Lung (tissue), 12 donors: Measurements from ENCODE around the gene C20orf204. TPM values are rescaled to one million over a fixed set of nuclear protein-coding genes. Genes with fewer than 3 reads are reported as not detected.
A peak's percentile ranks its signal among the peaks of the same experiment; 100 is the strongest.

Source experiments
- ATAC-seq: fragments of 200-7000 bp; cut with Tn5 transposase; one replicate; pipeline ENCODE4 v1.9.1; 2020; ENCODE audit warnings: moderate number of reproducible peaks; ENCODE audit not compliant: insufficient read depth, low FRiP score
- DNase-seq, 3 donors: peaks; one replicate each; pipeline ENCODE4 v3.0.0-alpha.2; 2013 to 2017
- H3K27ac ChIP-seq, 2 donors: one replicate each; pipeline ENCODE4 v1.5.1; 2013; ENCODE audit warnings: mild to moderate bottlenecking in 2 of 2, moderate library complexity in 2 of 2, control low read depth in 1 of 2, inconsistent platforms in 1 of 2, low read depth in 1 of 2, low read length in 1 of 2
- H3K27me3 ChIP-seq, 3 donors: one replicate each; pipeline ENCODE4 v1.5.1; 2013; ENCODE audit warnings: low read length in 2 of 3; ENCODE audit not compliant: control insufficient read depth in 3 of 3, insufficient read depth in 3 of 3
- H3K36me3 ChIP-seq, 4 donors: one replicate each; pipeline ENCODE4 v1.5.1; 2013; ENCODE audit warnings: low read length in 4 of 4, mild to moderate bottlenecking in 1 of 4, moderate library complexity in 1 of 4; ENCODE audit not compliant: control insufficient read depth in 4 of 4, insufficient read depth in 4 of 4
- H3K4me1 ChIP-seq, 5 donors: one replicate each; pipeline ENCODE4 v1.5.1; 2013; ENCODE audit warnings: low read length in 5 of 5, mild to moderate bottlenecking in 2 of 5, moderate library complexity in 1 of 5; ENCODE audit not compliant: control insufficient read depth in 5 of 5, insufficient read depth in 5 of 5
- H3K4me3 ChIP-seq: one replicate; pipeline ENCODE4 v1.5.1; 2013; ENCODE audit warnings: mild to moderate bottlenecking, control low read depth, moderate library complexity
- H3K9ac ChIP-seq, 2 donors: one replicate each; pipeline ENCODE4 v1.5.1; 2013; ENCODE audit warnings: low read length in 2 of 2, control low read depth in 1 of 2; ENCODE audit not compliant: insufficient read depth in 1 of 2
- H3K9me3 ChIP-seq, 4 donors: one replicate each; pipeline ENCODE4 v1.5.1; 2013; ENCODE audit warnings: low read length in 3 of 4, mild to moderate bottlenecking in 1 of 4, moderate library complexity in 1 of 4; ENCODE audit not compliant: control insufficient read depth in 4 of 4, insufficient read depth in 3 of 4
- WGBS, 2 donors: extraction: QIAGEN DNeasy Blood & Tissue Kit; methylation state at CpG; one replicate each; pipeline ENCODE4 v1.1.7; 2013; 5-methylcytosine and 5-hydroxymethylcytosine counted together
- polyA plus RNA-seq, 2 donors: library from polyadenylated mRNA; stranded (reverse); fragments of 200-250 nt; gene quantifications; one replicate each; pipeline ENCODE4 v1.2.1, GENCODE V29; 2013
- total RNA-seq, 2 donors: library from RNA; depleted of rRNA in 1 of 2; stranded (reverse); fragments of >200 nt in 1 of 2; gene quantifications; one replicate each; pipeline ENCODE4 v1.2.1, GENCODE V29; 2014 to 2021
- TF ChIP-seq, protein P1 (sequence below): IDR thresholded peaks from 2 replicates; pipeline ENCODE4 v1.5.1; 2012; ENCODE audit warnings: mild to moderate bottlenecking; ENCODE audit errors: control extremely low read depth, extremely low read depth
- donor health status: control.
- donor health status: control.
- donor health status: Bipolar disorder and iron deficiency.
- donor health status: healthy.
- donor health status: DM: yes; HTN: yes; CAD: no.

Gene C20orf204
- total and polyA plus RNA-seq, 4 donors, result 0.50 to 2.0 (median 0.98) TPM

DNA sequence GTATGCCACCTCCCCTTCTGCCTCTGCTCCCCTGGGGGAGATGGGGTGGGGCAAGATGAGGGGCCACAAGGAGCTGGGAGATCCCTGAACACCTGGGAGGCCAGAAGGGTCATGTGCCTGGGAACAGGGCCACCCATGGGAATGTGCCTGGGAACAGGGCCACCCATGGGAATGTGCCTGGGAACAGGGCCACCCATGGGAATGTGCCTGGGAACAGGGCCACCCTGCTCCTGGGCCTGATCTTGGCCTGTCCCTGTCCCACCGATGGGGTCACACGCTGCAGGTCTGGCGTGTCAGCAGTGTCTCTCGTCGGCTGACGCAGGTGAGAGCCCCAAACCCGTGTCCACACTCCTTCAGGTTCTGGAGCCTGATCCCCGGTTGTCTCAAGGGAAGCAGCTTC lies 39.0 kb downstream of the C20orf204 start:
- Histone ChIP-seq H3K4me3 (no peak overlapping the region), H3K27ac (no peak overlapping the region), H3K27me3 (no peaks in the 10 kb centered on the region), H3K9ac (no peak overlapping the region), H3K36me3 (peaks cover 0 to 40% (median 12%) of the 10 kb centered on the region in 4 donors), H3K9me3 (no peaks in the 10 kb centered on the region), H3K4me1 (peaks cover 0 to 14% (median 12%) of the 10 kb centered on the region in 5 donors)
- TF ChIP-seq, protein P1, sequence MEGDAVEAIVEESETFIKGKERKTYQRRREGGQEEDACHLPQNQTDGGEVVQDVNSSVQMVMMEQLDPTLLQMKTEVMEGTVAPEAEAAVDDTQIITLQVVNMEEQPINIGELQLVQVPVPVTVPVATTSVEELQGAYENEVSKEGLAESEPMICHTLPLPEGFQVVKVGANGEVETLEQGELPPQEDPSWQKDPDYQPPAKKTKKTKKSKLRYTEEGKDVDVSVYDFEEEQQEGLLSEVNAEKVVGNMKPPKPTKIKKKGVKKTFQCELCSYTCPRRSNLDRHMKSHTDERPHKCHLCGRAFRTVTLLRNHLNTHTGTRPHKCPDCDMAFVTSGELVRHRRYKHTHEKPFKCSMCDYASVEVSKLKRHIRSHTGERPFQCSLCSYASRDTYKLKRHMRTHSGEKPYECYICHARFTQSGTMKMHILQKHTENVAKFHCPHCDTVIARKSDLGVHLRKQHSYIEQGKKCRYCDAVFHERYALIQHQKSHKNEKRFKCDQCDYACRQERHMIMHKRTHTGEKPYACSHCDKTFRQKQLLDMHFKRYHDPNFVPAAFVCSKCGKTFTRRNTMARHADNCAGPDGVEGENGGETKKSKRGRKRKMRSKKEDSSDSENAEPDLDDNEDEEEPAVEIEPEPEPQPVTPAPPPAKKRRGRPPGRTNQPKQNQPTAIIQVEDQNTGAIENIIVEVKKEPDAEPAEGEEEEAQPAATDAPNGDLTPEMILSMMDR, result no peak
- WGBS, 2 donors, result 92 to 95% methylated on average over 8 of the region's 8 CpGs
- ATAC-seq (no peak), DNase-seq (no peak)

DNA sequence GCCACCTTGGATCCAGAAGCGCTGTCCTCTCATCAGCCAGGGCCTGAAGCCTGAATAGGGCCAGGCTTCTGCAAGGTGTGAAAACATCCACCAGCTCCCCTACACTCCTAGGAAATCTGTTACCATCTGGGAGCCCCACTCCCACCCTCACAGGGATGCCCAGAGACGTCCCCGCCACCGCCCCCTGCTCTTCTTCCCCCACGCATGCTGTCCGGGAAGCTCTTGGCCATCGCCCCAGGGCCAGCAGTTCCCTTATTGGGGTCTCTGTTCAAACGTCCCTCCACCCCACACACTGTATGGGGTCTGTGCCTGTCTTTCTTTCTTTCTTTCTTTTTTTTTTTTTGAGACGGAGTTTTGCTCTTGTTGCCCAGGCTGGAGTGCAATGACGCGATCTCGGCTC lies 39.6 kb downstream of the C20orf204 start:
- H3K9me3 ChIP-seq, result no peaks in the 10 kb centered on the region
- peaks cover 0 to 19% (median 13%) of the 10 kb centered on the region in 5 donors for H3K4me1 ChIP-seq
- H3K27me3 ChIP-seq, result no peaks in the 10 kb centered on the region
- H3K4me3 ChIP-seq, result no peak overlapping the region
- TF ChIP-seq, protein P1, result no peak
- H3K9ac ChIP-seq, result no peak overlapping the region
- H3K27ac ChIP-seq, result no peak overlapping the region
- peaks cover 0 to 40% (median 8%) of the 10 kb centered on the region in 4 donors for H3K36me3 ChIP-seq
- 80 to 91% methylated on average over 12 of the region's 12 CpGs for WGBS, 2 donors
- ATAC-seq (no peak), DNase-seq (no peak)

DNA sequence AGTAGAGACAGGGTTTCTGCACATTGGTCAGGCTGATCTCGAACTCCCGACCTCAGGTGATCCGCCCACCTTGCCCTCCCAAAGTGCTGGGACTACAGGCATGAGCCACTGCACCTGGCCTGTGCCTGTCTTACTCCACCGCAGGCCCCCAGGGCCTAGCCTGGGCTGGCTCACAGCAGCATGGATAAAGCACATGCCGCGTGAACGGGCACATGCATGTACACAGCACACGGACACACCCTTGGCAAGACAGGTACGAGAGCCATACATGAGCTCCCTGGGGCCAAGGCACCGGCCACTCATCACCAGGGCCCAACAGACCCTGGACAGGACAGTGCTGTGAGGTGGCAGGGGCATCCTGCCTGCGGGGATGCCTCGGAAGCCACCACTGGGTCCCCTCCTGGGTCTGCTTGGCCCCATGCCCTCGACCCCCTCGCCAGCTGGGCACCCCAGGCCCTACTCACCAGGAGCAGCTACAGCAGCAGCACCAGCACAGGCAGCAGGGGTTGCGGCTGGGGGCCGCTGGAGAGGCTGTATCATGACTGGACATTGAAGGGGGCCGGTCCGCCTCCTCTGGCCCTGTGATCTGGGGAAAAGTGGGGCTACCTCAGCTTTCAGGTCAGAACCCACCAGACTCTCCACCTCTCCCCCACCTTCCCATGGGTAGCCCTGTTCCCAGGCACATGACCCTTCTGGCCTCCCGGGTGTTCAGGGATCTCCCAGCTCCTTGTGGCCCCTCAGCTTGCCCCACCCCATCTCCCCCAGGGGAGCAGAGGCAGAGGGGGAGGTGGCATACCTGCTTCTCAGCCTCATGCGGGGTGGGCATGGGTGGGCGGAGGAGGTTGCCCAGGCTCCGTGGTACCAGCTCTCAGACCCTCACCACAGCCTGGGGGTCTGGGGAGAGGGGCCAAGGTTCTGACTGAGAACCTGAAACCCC lies 40.3 kb downstream of the C20orf204 start:
- no peak for ATAC-seq
- H3K4me3 ChIP-seq, result no peak overlapping the region
- peak overlapping the region in 1 of 2 donors; percentile 28 for H3K27ac ChIP-seq

More for the DNA sequence above, 40.3 kb downstream of the C20orf204 start:
- peaks cover 0 to 40% (median 7%) of the 10 kb centered on the region in 4 donors for H3K36me3 ChIP-seq
- H3K9ac ChIP-seq, result no peak overlapping the region
- TF ChIP-seq, protein P1, result no peak
- no peaks in the 10 kb centered on the region for H3K9me3 ChIP-seq
- no peaks in the 10 kb centered on the region for H3K27me3 ChIP-seq
- 78 to 94% methylated on average over 19 to 22 of the region's 22 CpGs for WGBS, 2 donors
- H3K4me1 ChIP-seq, result peaks cover 0 to 24% (median 14%) of the 10 kb centered on the region in 5 donors
- no peak for DNase-seq
